GM23338 (cell line): ENCODE measurements around the gene CAPZB. TPM values are rescaled to one million over a fixed set of nuclear protein-coding genes. Genes with fewer than 3 reads are reported as not detected.

Experiments used
- ATAC-seq: fragments of 200-7000 bp; cut with Tn5 transposase; 3 replicates; pipeline ENCODE4 v1.9.1; 2020
- DNase-seq: peaks from one replicate; pipeline ENCODE4 v3.0.0-alpha.2; 2015; ENCODE audit warnings: low spot score
- H2AFZ ChIP-seq: fragments of 200-600 bp; sonication (generic); 2 replicates; pipeline ENCODE4 v1.8.0; 2016; ENCODE audit warnings: antibody characterized with exemption, mild to moderate bottlenecking, moderate library complexity
- H3F3A ChIP-seq: fragments of 200-600 bp; sonication (generic); replicated peaks from 2 replicates; pipeline ENCODE4 v1.8.0; 2017; ENCODE audit warnings: antibody characterized with exemption, mixed run types, low read depth
- H3K27ac ChIP-seq: fragments of 200-600 bp; sonication (generic); 2 replicates; pipeline ENCODE4 v1.6.1; 2016; ENCODE audit warnings: low read depth
- H3K27me3 ChIP-seq: fragments of 200-600 bp; sonication (generic); 2 replicates; pipeline ENCODE4 v1.8.0; 2016; ENCODE audit warnings: mild to moderate bottlenecking, mixed run types, moderate library complexity; ENCODE audit not compliant: insufficient read depth
- H3K36me3 ChIP-seq: fragments of 200-600 bp; sonication (generic); 2 replicates; pipeline ENCODE4 v1.8.0; 2016; ENCODE audit warnings: mild to moderate bottlenecking; ENCODE audit not compliant: insufficient read depth
- H3K4me1 ChIP-seq: fragments of 200-600 bp; sonication (generic); 2 replicates; pipeline ENCODE4 v1.8.0; 2016; ENCODE audit warnings: mild to moderate bottlenecking, moderate library complexity; ENCODE audit not compliant: insufficient read depth
- H3K4me2 ChIP-seq: fragments of 200-600 bp; sonication (generic); 2 replicates; pipeline ENCODE4 v1.7.1; 2017; ENCODE audit warnings: mixed run types
- H3K4me3 ChIP-seq: fragments of 200-600 bp; sonication (generic); 2 replicates; pipeline ENCODE4 v1.6.1; 2016; ENCODE audit warnings: mixed run types
- H3K79me2 ChIP-seq: fragments of 200-600 bp; sonication (generic); replicated peaks from 2 replicates; pipeline ENCODE4 v1.8.0; 2017; ENCODE audit warnings: mild to moderate bottlenecking; ENCODE audit not compliant: insufficient read depth
- H3K9me2 ChIP-seq: fragments of 200-600 bp; sonication (generic); 2 replicates; pipeline ENCODE4 v1.8.0; 2017; ENCODE audit not compliant: insufficient read depth
- H4K20me1 ChIP-seq: fragments of 200-600 bp; sonication (generic); replicated peaks from 2 replicates; pipeline ENCODE4 v1.8.0; 2017; ENCODE audit warnings: mild to moderate bottlenecking; ENCODE audit not compliant: insufficient read depth
- H3K27ac Mint-ChIP-seq: 2 replicates; pipeline ENCODE4 v1.8.0; 2020; ENCODE audit warnings: inconsistent platforms, mild to moderate bottlenecking, moderate library complexity, mixed read lengths
- H3K27me3 Mint-ChIP-seq: 3 replicates; pipeline ENCODE4 v1.8.0; 2022; ENCODE audit warnings: low read depth, mild to moderate bottlenecking, moderate library complexity, mixed read lengths, inconsistent platforms; ENCODE audit not compliant: insufficient read depth, poor library complexity
- H3K36me3 Mint-ChIP-seq: 3 replicates; pipeline ENCODE4 v1.8.0; 2021; ENCODE audit warnings: low read depth, mild to moderate bottlenecking, inconsistent platforms, moderate library complexity, mixed read lengths
- H3K4me1 Mint-ChIP-seq: 3 replicates; pipeline ENCODE4 v1.8.0; 2020; ENCODE audit warnings: mild to moderate bottlenecking, inconsistent platforms, mixed read lengths
- H3K4me3 Mint-ChIP-seq: 3 replicates; pipeline ENCODE4 v1.8.0; 2021; ENCODE audit warnings: moderate library complexity, mild to moderate bottlenecking, inconsistent platforms, mixed read lengths
- H3K9me3 Mint-ChIP-seq: 3 replicates; pipeline ENCODE4 v1.8.0; 2020; ENCODE audit warnings: moderate library complexity, mild to moderate bottlenecking, inconsistent platforms, mixed read lengths
- CREB1 ChIP-seq: fragments of 250-450 bp; sonication (Bioruptor Pico); IDR thresholded peaks from 2 replicates; pipeline ENCODE4 v1.5.0; 2020; ENCODE audit warnings: low read depth, mild to moderate bottlenecking, moderate library complexity
- CTCF ChIP-seq, 2 experiments: fragments of 200-600 bp in 1 of 2; sonication (generic) in 1 of 2; conservative IDR thresholded peaks; 2 replicates each; pipeline versions ENCODE4 v1.5.1 to v1.6.1; 2016 to 2017; ENCODE audit warnings: antibody characterized with exemption in 2 of 2, low read depth in 2 of 2, mild to moderate bottlenecking in 2 of 2, moderate library complexity in 1 of 2
- EZH2 ChIP-seq: fragments of 200-600 bp; sonication (generic); IDR thresholded peaks from one replicate; pipeline ENCODE4 v1.8.0; 2017; ENCODE audit warnings: antibody characterized with exemption, mild to moderate bottlenecking, low read depth; ENCODE audit not compliant: unreplicated experiment
- JUNB ChIP-seq: IDR thresholded peaks from one replicate; pipeline ENCODE4 v1.6.1; 2016; ENCODE audit warnings: antibody characterized with exemption; ENCODE audit not compliant: unreplicated experiment
- REST ChIP-seq: IDR thresholded peaks from one replicate; pipeline ENCODE4 v1.6.1; 2018; ENCODE audit warnings: antibody characterized with exemption; ENCODE audit not compliant: unreplicated experiment
- ZNF114 ChIP-seq: fragments of 250-450 bp; sonication (Bioruptor Pico); IDR thresholded peaks from 2 replicates; pipeline ENCODE4 v1.5.0; 2020; ENCODE audit warnings: mild to moderate bottlenecking, moderate library complexity
- ZNF331 ChIP-seq: fragments of 250-450 bp; sonication (Bioruptor Pico); IDR thresholded peaks from 2 replicates; pipeline ENCODE4 v1.5.0; 2020; ENCODE audit warnings: low read depth, mild to moderate bottlenecking, moderate library complexity
- ZNF462 ChIP-seq: fragments of 250-450 bp; sonication (Bioruptor Pico); IDR thresholded peaks from 2 replicates; pipeline ENCODE4 v1.5.0; 2020; ENCODE audit warnings: mild to moderate bottlenecking, moderate library complexity
- polyA plus RNA-seq: library from polyadenylated mRNA; unstranded; fragments of >200 nt; fragmentation: Nextera tagmentation; extraction: Ambion mirVana; gene quantifications from 2 replicates; pipeline ENCODE4 v1.2.1, GENCODE V29; 2016
- total RNA-seq: library from RNA; depleted of rRNA; stranded (reverse); fragments of >200 nt; shearing (Covaris generic); gene quantifications from 2 replicates; pipeline ENCODE4 v1.2.3, GENCODE V29; 2014

CAPZB gene
- total and polyA plus RNA-seq, 2 experiments from 2014 or later, result 195 to 348 TPM

- Histone ChIP-seq H3K27me3 (no peaks in the 10 kb centered on the region), H3K9me2 (no peaks in the 10 kb centered on the region), H3F3A (no peaks in the 10 kb centered on the region), H4K20me1 (no peaks in the 10 kb centered on the region), H3K4me2 (no peak overlapping the region), H3K4me1 (no peaks in the 10 kb centered on the region), H2AFZ (no peak overlapping the region), H3K27ac (no peak overlapping the region), H3K79me2 (no peaks in the 10 kb centered on the region), H3K36me3 (no peaks in the 10 kb centered on the region; the same call in 1 of the 2 replicates), H3K4me3 (no peak overlapping the region)
- Mint-ChIP-seq H3K4me1 (peaks cover 7% of the 10 kb centered on the region; the same call in 2 of the 3 replicates), H3K4me3 (no peak overlapping the region), H3K36me3 (peaks cover 22% of the 10 kb centered on the region), H3K27me3 (peaks cover 5% of the 10 kb centered on the region), H3K27ac (no peak overlapping the region), H3K9me3 (no peaks in the 10 kb centered on the region)
- TF ChIP-seq REST, result no peak
- no peak for TF ChIP-seq EZH2
- TF ChIP-seq CTCF (conservative IDR thresholded peaks at IDR 0.05; ENCODE audit: low read depth in 2 of 2), result no peak
- no peak for TF ChIP-seq CREB1
- no peak for TF ChIP-seq ZNF331 (CRISPR knock-in tag)
- TF ChIP-seq JUNB, result no peak
- no peak for TF ChIP-seq ZNF462
- no peak for TF ChIP-seq ZNF114
- DNase-seq, result no peak
- ATAC-seq, result no peak
These were observed 164.3 kb downstream of the CAPZB start for GRCh38 chr1:19321071-19321470.
